Measurements from ENCODE around the gene AGBL4.

Gene AGBL4

DNA sequence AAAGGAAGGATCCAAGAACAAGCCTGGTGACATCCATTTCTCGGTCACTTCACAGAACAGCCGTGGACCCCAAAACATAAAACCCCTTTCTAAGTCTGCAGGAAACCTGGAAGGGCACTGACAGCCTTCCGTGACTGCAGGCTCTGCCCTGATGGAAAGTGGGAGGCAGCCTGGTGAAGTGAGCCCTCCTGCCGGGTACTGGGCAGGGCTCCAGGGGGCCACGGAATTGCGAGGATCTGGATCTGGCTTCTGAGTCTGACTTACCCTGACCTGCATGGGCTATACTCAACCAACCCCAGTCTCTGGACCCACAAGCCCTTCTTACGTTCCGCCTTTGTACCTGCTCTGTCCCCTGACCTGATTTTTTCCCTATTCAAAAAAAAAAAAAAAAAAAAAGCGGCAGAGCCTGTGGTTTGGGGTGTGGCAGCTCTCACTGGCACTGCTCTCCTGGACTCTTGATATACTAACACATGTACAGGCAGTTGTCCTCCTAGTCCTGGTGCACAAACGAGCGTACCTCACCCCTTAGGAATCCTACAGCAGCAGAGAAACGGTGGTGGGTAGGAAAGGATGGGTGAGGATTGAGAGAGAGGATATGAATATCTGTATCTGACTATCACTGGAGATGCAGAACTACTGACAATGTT is 1330.0 kb downstream of the AGBL4 start:
- DNase-seq (ENCODE audit: insufficient read length, low spot score) (no peak), FAIRE-seq (no peak)
- TF ChIP-seq, protein P1, sequence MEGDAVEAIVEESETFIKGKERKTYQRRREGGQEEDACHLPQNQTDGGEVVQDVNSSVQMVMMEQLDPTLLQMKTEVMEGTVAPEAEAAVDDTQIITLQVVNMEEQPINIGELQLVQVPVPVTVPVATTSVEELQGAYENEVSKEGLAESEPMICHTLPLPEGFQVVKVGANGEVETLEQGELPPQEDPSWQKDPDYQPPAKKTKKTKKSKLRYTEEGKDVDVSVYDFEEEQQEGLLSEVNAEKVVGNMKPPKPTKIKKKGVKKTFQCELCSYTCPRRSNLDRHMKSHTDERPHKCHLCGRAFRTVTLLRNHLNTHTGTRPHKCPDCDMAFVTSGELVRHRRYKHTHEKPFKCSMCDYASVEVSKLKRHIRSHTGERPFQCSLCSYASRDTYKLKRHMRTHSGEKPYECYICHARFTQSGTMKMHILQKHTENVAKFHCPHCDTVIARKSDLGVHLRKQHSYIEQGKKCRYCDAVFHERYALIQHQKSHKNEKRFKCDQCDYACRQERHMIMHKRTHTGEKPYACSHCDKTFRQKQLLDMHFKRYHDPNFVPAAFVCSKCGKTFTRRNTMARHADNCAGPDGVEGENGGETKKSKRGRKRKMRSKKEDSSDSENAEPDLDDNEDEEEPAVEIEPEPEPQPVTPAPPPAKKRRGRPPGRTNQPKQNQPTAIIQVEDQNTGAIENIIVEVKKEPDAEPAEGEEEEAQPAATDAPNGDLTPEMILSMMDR (IDR thresholded peaks at IDR 0.05; ENCODE audit: insufficient read depth, missing control alignments), result no peak

DNA sequence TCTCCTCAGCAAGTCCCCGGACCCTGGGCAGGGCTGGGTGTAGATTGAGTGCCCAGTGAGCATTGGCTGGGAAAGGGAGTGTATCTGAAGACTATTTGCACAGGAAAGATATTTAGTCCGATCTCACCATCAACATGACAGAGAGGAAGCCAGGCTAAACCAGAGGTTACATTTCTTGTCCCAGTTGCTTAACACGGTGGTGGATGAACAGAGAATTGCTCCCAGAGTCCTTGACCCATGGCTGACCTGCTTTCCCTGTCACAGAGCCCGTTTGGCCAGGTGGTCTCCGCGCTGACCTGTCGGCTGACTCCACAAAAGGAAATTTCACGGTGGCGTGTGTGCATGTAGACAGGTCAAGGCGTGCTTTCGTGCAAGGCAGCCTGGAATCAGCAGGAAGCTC is 1330.6 kb downstream of the AGBL4 start:
- TF ChIP-seq, protein P1 (IDR thresholded peaks at IDR 0.05; ENCODE audit: insufficient read depth, missing control alignments), result no peak

DNA sequence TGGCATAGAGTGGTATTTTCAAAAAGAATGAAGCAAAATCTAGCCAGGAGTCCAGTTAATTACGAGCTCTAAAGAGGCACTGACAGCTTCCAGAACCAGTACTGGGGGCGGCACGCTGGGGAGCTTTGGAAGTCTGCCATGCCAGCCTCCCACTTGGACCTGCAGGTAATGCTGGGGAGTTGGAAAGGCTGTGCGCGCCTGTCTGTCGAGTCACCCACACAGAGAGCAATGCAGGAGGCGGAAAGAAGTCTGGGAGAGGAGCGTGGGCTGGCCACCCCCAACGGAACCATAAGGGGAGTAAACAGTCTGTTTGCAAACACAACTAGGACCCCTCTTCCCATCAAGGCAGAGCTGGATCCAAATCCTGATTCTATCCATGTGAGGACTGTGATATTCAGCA is 1331.5 kb downstream of the AGBL4 start:
- no peak for FAIRE-seq
- TF ChIP-seq, protein P1 (IDR thresholded peaks at IDR 0.05; ENCODE audit: insufficient read depth, missing control alignments), result no peak

More for the DNA sequence above, 1330.6 kb downstream of the AGBL4 start:
- FAIRE-seq, result no peak
- DNase-seq (ENCODE audit: insufficient read length, low spot score), result no peak

DNA sequence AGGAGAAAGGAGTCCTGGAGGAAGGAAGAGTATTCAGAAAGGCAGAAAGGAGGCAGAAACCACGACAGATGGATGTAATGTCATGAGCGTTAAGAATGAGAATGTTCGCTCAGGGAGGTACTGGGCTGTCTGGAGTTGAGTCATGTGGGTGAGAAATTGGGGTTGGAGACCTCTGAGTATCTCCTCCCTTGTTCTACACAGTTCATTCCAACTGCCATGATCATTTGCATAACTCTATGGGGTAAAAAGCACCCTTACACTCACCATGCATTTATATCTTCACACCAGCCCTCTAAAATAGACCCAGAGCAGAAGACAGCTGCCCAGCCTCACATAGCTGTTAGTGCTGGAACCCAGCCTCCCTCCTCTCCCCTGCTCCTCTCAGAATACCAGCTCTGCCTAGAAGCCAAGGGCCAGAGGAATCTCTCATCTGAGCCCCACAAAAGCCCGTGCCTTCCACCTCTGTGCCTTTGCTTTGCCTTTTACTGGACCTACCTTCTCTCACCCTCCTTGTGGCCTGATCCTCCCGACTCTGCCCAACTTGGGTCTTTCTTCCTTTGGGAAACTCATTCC is 1332.2 kb downstream of the AGBL4 start:
- TF ChIP-seq, protein P1 (IDR thresholded peaks at IDR 0.05; ENCODE audit: insufficient read depth, missing control alignments), result no peak
- DNase-seq (ENCODE audit: insufficient read length, low spot score), result no peak
- no peak for FAIRE-seq

More for the DNA sequence above, 1331.5 kb downstream of the AGBL4 start:
- DNase-seq (ENCODE audit: insufficient read length, low spot score), result no peak

DNA sequence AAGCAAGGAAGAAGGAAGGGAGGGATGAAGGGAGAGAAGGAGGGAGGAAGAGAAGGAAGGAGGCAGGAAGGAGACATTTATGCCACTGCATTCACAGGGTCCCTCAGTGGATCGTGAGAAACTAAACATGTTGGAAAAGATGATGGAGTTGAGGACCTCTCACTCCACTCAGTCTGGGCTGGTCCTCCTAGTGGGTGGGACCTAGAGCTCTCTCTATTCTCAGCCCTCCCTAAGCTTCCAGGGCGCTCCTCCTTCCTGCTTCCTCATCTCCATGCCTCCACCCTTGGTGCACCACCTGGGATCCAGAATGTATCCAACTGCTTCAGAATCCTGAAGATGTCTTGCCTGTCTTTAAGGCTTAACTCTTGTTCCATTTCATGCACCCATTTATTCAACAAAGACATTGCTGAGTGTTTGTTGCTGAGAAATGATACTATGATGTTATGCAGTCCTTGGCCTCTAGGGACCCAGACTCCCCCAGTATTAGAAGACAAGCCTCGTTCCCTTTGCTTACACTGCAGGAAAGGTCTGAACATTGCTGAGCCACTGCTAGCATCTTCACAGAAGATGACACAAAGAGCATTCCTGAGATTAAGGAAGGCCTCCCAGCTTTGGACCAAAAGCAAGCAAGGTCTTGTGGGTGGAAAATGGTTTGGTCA is 1335.5 kb downstream of the AGBL4 start:
- no peak for FAIRE-seq
- no peak for DNase-seq (ENCODE audit: insufficient read length, low spot score)
- TF ChIP-seq, protein P1 (IDR thresholded peaks at IDR 0.05; ENCODE audit: insufficient read depth, missing control alignments), result no peak

DNA sequence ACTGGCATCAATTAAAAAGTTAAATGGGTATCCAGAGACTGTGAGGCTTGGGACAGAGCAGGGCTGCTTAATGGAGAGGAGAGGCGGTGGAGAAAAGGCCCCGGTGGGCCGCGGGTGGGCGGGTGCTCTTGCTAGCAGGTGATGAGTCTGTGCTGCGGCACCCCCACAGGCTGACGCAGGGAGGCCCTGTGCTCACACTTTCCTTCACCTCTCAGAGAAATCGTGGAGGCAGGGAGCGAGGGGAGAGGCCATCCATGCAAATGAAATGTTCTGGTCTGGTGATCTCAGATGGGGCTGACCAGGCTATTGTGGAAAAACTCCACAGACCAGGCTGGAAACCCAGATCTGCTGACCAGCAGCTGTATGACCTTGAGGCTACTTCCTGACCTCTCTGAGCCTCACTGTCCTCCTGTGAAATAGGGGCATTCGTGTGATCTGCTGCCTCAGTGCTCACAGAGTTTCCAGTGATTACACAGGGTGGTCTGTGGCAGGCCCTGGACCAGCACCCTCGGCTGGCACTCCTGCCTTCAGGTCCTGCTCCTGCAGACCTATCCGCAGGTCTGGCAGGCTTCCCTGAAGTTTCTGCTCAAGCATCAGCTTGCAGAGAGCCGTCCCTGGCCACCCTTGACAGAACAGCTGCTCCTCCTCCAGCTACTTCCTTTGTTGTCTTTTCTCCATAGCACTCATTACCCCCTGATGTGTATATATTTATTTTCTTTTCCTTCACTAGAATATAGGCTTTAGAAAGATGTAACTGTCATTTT is 1336.3 kb downstream of the AGBL4 start:
- no peak for DNase-seq (ENCODE audit: insufficient read length, low spot score)
- TF ChIP-seq, protein P1 (IDR thresholded peaks at IDR 0.05; ENCODE audit: insufficient read depth, missing control alignments), result no peak
- no peak for FAIRE-seq

All from D721Med (cell line).